Peyer's patch (tissue), 4 donors: ENCODE measurements around the gene SFRP5. TPM values are rescaled to one million over a fixed set of nuclear protein-coding genes. Genes with fewer than 3 reads are reported as not detected.

Experiments used
- DNase-seq, 3 donors: peaks; one replicate each; pipeline ENCODE4 v3.0.0-alpha.2; 2017 to 2019
- H3K27ac ChIP-seq, 4 donors: fragments of 200-600 bp; sonication (generic); one replicate each; pipeline ENCODE4 v1.5.1; 2016 to 2019
- H3K27me3 ChIP-seq, 2 donors: fragments of 200-600 bp; sonication (generic); one replicate each; pipeline ENCODE4 v1.5.1; 2019
- H3K36me3 ChIP-seq, 3 donors: fragments of 200-600 bp; sonication (generic); one replicate each; pipeline ENCODE4 v1.5.1; 2016 to 2019
- H3K4me1 ChIP-seq, 4 donors: fragments of 200-600 bp; sonication (generic); one replicate each; pipeline ENCODE4 v1.5.1; 2016 to 2019
- H3K4me3 ChIP-seq, 4 donors: fragments of 200-600 bp; sonication (generic); 1 replicate in 3 of 4; 2 replicates in 1 of 4; pipeline ENCODE4 v1.5.1; 2016 to 2019; ENCODE audit warnings: mild to moderate bottlenecking in 1 of 4
- H3K9me3 ChIP-seq, 4 donors: fragments of 200-600 bp; sonication (generic); one replicate each; pipeline ENCODE4 v1.5.1; 2016 to 2019; ENCODE audit warnings: mild to moderate bottlenecking in 1 of 4
- POLR2A ChIP-seq, 2 donors: fragments of 450-650 bp; IDR thresholded peaks; one replicate each; pipeline ENCODE4 v1.5.1; 2017; ENCODE audit warnings: antibody characterized with exemption in 2 of 2, mild to moderate bottlenecking in 2 of 2, moderate library complexity in 2 of 2
- total RNA-seq, 4 donors: library from RNA; depleted of rRNA; stranded (reverse); fragments of >200 nt; gene quantifications; one replicate each; pipeline ENCODE4 v1.1.0, GENCODE V29; 2016
- TF ChIP-seq, protein P1 (sequence below), 6 experiments: fragments of 450-650 bp in 4 of 6; fragments of 200-600 bp in 2 of 6; sonication (generic) in 1 of 6; IDR thresholded peaks; one replicate each; pipeline ENCODE4 v1.5.1; 2017 to 2019; ENCODE audit warnings: antibody characterized with exemption in 6 of 6, mild to moderate bottlenecking in 3 of 6, moderate library complexity in 1 of 6

The SFRP5 gene
- total RNA-seq, 4 donors from 2014 or later: 18.0 to 67.3 (median 48.9) TPM; not detected in 1

GRCh38 chr10:97774811-97775294, 3.1 kb upstream of the SFRP5 start:
- H3K9me3 ChIP-seq: no peaks in the 10 kb centered on the region
- H3K27ac ChIP-seq: no peak overlapping the region
- H3K36me3 ChIP-seq: no peaks in the 10 kb centered on the region
- H3K4me1 ChIP-seq: no peaks in the 10 kb centered on the region
- TF ChIP-seq, protein P1, sequence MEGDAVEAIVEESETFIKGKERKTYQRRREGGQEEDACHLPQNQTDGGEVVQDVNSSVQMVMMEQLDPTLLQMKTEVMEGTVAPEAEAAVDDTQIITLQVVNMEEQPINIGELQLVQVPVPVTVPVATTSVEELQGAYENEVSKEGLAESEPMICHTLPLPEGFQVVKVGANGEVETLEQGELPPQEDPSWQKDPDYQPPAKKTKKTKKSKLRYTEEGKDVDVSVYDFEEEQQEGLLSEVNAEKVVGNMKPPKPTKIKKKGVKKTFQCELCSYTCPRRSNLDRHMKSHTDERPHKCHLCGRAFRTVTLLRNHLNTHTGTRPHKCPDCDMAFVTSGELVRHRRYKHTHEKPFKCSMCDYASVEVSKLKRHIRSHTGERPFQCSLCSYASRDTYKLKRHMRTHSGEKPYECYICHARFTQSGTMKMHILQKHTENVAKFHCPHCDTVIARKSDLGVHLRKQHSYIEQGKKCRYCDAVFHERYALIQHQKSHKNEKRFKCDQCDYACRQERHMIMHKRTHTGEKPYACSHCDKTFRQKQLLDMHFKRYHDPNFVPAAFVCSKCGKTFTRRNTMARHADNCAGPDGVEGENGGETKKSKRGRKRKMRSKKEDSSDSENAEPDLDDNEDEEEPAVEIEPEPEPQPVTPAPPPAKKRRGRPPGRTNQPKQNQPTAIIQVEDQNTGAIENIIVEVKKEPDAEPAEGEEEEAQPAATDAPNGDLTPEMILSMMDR (IDR thresholded peaks at IDR 0.05): no peak
- H3K27me3 ChIP-seq: peaks cover 0 to 3% of the 10 kb centered on the region in 2 donors
- H3K4me3 ChIP-seq: no peak overlapping the region
- DNase-seq: no peak

- Histone ChIP-seq H3K4me3 (no peak overlapping the region), H3K27ac (peak overlapping the region in 3 of 4 donors; percentile 40 to 71 (median 58)), H3K36me3 (no peaks in the 10 kb centered on the region), H3K4me1 (no peaks in the 10 kb centered on the region), H3K27me3 (peaks cover 0 to 3% of the 10 kb centered on the region in 2 donors), H3K9me3 (no peaks in the 10 kb centered on the region)
- DNase-seq: no peak
- TF ChIP-seq POLR2A (IDR thresholded peaks at IDR 0.05): no peak
- TF ChIP-seq, protein P1 (IDR thresholded peaks at IDR 0.05): no peak
These were observed 1.3 kb upstream of the SFRP5 start for GRCh38 chr10:97773096-97773495.

DNA sequence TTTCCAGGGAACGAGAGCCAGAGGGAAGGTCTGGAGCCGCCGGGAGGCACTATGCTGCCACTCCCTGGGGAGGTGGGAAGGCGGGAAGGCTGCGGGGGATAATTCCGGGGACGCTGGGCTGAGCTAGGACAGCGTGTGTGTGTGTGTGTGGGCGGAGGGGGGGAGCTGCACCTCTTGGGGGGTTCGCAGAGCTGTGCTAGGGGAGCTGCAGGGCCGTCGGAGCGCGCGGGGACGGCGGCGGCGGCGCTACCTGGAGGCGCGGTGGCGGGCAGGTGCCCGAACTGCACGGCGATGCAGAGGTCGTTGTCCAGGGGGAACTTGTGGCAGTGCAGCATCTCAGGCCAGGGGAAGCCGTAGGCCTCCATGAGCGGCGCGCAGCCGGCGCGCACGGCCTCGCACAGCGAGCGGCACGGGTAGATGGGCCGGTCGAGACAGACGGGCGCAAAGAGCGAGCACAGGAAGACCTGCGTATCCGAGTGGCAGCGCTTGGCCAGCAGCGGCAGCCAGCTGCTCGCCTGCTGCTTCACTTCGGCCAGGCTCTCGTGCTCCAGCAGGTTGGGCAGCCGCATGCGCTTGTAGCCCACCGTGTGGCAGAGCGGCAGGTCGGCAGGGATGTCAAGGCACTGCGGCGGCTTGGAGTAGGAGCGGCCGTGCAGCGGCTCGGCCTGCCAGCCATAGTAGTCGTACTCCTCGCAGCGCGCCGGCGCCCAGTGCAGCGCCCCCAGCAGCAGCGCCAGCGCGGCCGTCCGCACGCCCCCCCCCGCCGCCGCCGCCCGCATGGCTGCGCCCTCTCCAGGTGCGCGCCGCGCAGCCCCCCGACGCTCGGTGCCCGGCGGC, 526 bp downstream of the SFRP5 start:
- H3K4me1 ChIP-seq: no peaks in the 10 kb centered on the region
- H3K36me3 ChIP-seq: no peaks in the 10 kb centered on the region
- peaks cover 0 to 3% of the 10 kb centered on the region in 2 donors for H3K27me3 ChIP-seq
- peak in 1 of 3 donors; percentile 61 for DNase-seq
- H3K9me3 ChIP-seq: no peaks in the 10 kb centered on the region
- no peak for TF ChIP-seq POLR2A (IDR thresholded peaks at IDR 0.05)
- TF ChIP-seq, protein P1 (IDR thresholded peaks at IDR 0.05): no peak
- H3K4me3 ChIP-seq: peak overlapping the region in 3 of 4 donors; percentile 29 to 53 (median 52)
- peak overlapping the region in 2 of 4 donors; percentile 68 to 71 for H3K27ac ChIP-seq

- TF ChIP-seq, protein P1 (IDR thresholded peaks at IDR 0.05): no peak
- TF ChIP-seq POLR2A (IDR thresholded peaks at IDR 0.05): no peak
- Histone ChIP-seq H3K27ac (no peak overlapping the region), H3K9me3 (no peaks in the 10 kb centered on the region), H3K27me3 (peaks cover 0 to 3% of the 10 kb centered on the region in 2 donors), H3K4me1 (no peaks in the 10 kb centered on the region), H3K4me3 (peak overlapping the region in 1 of 4 donors; percentile 52), H3K36me3 (no peaks in the 10 kb centered on the region)
- DNase-seq: no peak
These were observed 1.5 kb downstream of the SFRP5 start for GRCh38 chr10:97770255-97770654.

- no peaks in the 10 kb centered on the region for H3K36me3 ChIP-seq
- peaks cover 0 to 3% of the 10 kb centered on the region in 2 donors for H3K27me3 ChIP-seq
- H3K9me3 ChIP-seq: no peaks in the 10 kb centered on the region
- H3K4me3 ChIP-seq: no peak overlapping the region
- H3K27ac ChIP-seq: no peak overlapping the region
- no peaks in the 10 kb centered on the region for H3K4me1 ChIP-seq
- DNase-seq: no peak
- TF ChIP-seq, protein P1 (IDR thresholded peaks at IDR 0.05): no peak
- TF ChIP-seq POLR2A (IDR thresholded peaks at IDR 0.05): no peak
These were observed 3.2 kb downstream of the SFRP5 start for GRCh38 chr10:97768322-97769315.
